ENCODE results near the gene OR14C36.

DNA sequence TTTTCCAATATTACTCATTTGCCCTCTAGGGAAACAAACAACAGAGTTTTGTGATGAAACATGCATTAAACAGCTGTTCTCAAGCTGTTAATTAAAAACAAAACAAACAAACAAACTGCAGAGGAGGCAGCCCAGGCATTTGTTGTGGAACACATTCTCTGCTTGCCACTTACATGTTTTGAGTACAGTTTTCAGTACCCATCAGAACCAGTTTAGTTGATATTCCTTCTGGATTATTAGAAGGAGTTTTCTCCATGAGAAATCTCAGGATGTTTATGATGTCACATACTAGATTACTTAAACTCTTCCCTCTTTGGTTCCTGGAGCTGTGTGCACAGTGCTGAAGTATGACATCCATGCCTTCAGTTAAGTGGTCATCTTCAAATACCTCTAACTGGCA, 26.9 kb downstream of the OR14C36 start, which contains the start of gene OR2T6:
- TF ChIP-seq ZNF12 (CRISPR knock-in tag; IDR thresholded peaks at IDR 0.05), result no peak
- no peak for TF ChIP-seq ZBTB8A (IDR thresholded peaks at IDR 0.05; ENCODE audit: partially characterized antibody)
- TF ChIP-seq U2AF2 (optimal IDR thresholded peaks at IDR 0.05; ENCODE audit: low read depth, low read length), result no peak
- TF ChIP-seq POLR2A (conservative IDR thresholded peaks at IDR 0.05), result no peak
- no peak for TF ChIP-seq E2F1 (CRISPR knock-in tag; IDR thresholded peaks at IDR 0.05)
- TF ChIP-seq CHD2 (IDR thresholded peaks at IDR 0.05; ENCODE audit: low read depth, low read length), result no peak
- TF ChIP-seq, protein P1, sequence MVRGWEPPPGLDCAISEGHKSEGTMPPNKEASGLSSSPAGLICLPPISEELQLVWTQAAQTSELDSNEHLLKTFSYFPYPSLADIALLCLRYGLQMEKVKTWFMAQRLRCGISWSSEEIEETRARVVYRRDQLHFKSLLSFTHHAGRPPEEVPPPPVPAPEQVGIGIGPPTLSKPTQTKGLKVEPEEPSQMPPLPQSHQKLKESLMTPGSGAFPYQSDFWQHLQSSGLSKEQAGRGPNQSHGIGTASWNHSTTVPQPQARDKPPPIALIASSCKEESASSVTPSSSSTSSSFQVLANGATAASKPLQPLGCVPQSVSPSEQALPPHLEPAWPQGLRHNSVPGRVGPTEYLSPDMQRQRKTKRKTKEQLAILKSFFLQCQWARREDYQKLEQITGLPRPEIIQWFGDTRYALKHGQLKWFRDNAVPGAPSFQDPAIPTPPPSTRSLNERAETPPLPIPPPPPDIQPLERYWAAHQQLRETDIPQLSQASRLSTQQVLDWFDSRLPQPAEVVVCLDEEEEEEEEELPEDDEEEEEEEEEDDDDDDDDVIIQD (CRISPR knock-in tag; IDR thresholded peaks at IDR 0.05), result no peak
- TF ChIP-seq TCF7L2 (IDR thresholded peaks at IDR 0.05; ENCODE audit: low read depth, low read length), result no peak
- no peak for TF ChIP-seq SRSF1 (IDR thresholded peaks at IDR 0.05; ENCODE audit: low read depth, low read length)
